SU-DHL-6 (cell line): ENCODE results near the gene CIB2.

ENCODE experiments used
- EZH2phosphoT487 ChIP-seq: fragments of 200-600 bp; sonication (generic), shearing (Covaris generic); conservative IDR thresholded peaks from 2 replicates; pipeline ENCODE4 v1.6.1; 2018; ENCODE audit warnings: mild to moderate bottlenecking, antibody characterized with exemption, low read length, moderate library complexity, mixed read lengths
- TF ChIP-seq, protein P1 (sequence below): fragments of 200-600 bp; sonication (generic); IDR thresholded peaks from one replicate; pipeline ENCODE4 v1.5.1; 2017; ENCODE audit warnings: antibody characterized with exemption, mild to moderate bottlenecking, low read length, moderate library complexity; ENCODE audit not compliant: insufficient read depth, poor library complexity, severe bottlenecking

DNA sequence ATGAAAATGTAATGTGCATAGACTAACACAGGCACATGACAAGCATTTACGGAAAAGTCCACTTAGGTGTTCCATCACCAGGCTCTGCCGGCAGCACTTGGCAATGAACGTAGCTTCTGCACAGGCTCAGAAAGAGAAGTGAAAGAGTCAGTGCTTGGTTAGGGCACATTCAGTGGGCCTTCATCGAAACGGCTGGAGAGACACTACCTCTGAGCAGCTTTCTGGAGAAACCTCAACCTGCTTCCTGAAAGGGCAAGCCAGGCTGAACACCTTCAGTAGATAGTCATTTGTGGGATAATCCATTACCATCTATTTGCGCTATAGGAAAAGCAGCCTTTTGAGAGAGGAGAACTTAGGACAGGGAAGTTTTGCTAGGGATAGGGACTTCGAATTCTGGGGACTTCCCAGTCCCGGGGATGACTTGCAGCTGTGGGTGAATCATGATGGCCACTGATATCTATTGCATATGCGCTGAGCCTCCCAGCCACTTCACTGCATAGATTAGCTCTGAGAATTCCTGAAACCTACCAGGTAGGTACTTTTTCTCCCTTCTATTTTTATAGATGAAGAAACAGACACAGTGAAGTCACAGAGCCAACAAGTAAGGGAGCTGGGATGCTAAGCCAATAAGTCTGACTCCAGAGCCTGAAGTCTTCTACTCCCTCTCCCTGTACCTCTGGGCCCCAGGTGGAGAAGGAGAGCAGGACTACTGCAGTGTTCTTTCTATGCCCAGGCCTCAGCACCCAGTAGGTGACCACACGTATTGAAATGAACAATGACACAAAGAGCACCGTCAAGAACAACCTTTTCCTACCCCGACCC lies 43.1 kb downstream of the CIB2 start:
- TF ChIP-seq, protein P1, sequence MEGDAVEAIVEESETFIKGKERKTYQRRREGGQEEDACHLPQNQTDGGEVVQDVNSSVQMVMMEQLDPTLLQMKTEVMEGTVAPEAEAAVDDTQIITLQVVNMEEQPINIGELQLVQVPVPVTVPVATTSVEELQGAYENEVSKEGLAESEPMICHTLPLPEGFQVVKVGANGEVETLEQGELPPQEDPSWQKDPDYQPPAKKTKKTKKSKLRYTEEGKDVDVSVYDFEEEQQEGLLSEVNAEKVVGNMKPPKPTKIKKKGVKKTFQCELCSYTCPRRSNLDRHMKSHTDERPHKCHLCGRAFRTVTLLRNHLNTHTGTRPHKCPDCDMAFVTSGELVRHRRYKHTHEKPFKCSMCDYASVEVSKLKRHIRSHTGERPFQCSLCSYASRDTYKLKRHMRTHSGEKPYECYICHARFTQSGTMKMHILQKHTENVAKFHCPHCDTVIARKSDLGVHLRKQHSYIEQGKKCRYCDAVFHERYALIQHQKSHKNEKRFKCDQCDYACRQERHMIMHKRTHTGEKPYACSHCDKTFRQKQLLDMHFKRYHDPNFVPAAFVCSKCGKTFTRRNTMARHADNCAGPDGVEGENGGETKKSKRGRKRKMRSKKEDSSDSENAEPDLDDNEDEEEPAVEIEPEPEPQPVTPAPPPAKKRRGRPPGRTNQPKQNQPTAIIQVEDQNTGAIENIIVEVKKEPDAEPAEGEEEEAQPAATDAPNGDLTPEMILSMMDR = no peak
- TF ChIP-seq EZH2phosphoT487 = no peak
